Astrocyte (in vitro differentiated cells and primary cell): ENCODE measurements around the gene NPR1.

Source experiments
- EZH2 ChIP-seq: IDR thresholded peaks from 2 replicates; pipeline ENCODE4 v1.6.1; 2012; ENCODE audit warnings: mild to moderate bottlenecking, low read length, inconsistent platforms; ENCODE audit not compliant: insufficient read depth
- TF ChIP-seq, protein P1 (sequence below): IDR thresholded peaks from 2 replicates; pipeline ENCODE4 v1.5.1; 2011; ENCODE audit warnings: low read depth, mild to moderate bottlenecking, inconsistent platforms, low read length, moderate library complexity; ENCODE audit not compliant: insufficient read depth

DNA sequence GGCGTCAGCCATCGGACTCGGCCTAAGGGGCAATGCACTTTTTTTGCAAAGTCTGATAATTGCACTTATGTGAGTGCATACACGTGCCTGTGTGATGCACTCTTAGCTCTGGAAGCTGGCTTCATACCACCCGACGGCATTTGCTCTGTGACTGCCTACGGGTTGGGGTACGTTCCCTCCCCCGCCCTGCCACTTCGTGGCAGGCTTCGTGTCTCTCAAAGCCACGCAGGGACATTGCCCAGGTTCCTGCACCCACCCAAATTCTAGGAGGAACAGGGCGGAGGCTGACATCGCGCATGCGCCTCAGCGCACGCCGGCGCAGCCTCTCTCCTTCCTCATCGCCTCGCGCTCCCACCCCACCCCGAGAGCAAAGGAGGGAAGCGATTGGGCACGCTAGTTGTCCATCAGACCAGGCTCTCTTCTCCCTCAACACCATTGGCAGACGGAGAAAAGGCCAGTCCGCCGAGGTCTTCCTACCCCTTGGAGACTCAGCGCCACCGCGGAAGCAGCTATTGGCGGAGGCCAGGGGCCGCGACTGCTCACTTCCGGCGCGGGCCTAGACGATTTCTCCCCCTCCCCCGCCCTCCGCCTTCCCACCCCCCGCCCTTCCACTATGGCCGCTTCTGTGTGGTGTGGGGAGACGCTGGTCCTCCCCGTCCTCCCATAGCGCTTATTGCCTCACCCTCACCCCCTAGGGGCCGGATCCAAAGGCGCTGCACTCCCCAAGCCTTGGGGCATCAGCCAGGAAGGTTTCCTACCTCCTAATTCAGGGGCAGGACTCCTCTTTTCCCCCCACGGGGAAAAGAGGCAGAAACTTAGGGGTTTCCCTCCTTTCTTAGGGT lies 49.2 kb downstream of the NPR1 start, which contains the start of gene INTS3:
- TF ChIP-seq, protein P1, sequence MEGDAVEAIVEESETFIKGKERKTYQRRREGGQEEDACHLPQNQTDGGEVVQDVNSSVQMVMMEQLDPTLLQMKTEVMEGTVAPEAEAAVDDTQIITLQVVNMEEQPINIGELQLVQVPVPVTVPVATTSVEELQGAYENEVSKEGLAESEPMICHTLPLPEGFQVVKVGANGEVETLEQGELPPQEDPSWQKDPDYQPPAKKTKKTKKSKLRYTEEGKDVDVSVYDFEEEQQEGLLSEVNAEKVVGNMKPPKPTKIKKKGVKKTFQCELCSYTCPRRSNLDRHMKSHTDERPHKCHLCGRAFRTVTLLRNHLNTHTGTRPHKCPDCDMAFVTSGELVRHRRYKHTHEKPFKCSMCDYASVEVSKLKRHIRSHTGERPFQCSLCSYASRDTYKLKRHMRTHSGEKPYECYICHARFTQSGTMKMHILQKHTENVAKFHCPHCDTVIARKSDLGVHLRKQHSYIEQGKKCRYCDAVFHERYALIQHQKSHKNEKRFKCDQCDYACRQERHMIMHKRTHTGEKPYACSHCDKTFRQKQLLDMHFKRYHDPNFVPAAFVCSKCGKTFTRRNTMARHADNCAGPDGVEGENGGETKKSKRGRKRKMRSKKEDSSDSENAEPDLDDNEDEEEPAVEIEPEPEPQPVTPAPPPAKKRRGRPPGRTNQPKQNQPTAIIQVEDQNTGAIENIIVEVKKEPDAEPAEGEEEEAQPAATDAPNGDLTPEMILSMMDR, result no peak
- TF ChIP-seq EZH2, result no peak
